HEK293 (cell line): ENCODE measurements around the gene ZFAND2B.

Experiments used
- CTCF ChIA-PET: fragments of 350-600 bp; formaldehyde crosslinking; extraction: SDS; loops from one replicate; lab custom pipeline; 2021; ENCODE audit warnings: antibody characterized with exemption; lab: Yijun Ruan, JAX
- POLR2A ChIA-PET: fragments of 300-600 bp; formaldehyde crosslinking; extraction: SDS; loops from one replicate; lab custom pipeline; 2020; ENCODE audit warnings: antibody characterized with exemption, inconsistent platforms; lab: Yijun Ruan, JAX
- H3K27ac ChIP-seq: fragments of 200-500 bp; sonication (Bioruptor generic); 2 replicates; pipeline ENCODE4 v1.5.1; 2014; ENCODE audit warnings: low read depth, low read length, control low read depth, inconsistent platforms; ENCODE audit errors: extremely low read depth
- H3K36me3 ChIP-seq, 2 experiments: fragments of 200-500 bp in 1 of 2; sonication (Bioruptor generic) in 1 of 2; 1 replicate in 1 of 2; 2 replicates in 1 of 2; pipeline ENCODE4 v1.5.1; 2014 to 2017; ENCODE audit warnings: inconsistent platforms in 2 of 2, low read length in 2 of 2; ENCODE audit not compliant: control insufficient read depth in 2 of 2, insufficient read depth in 1 of 2
- H3K4me1 ChIP-seq: fragments of 200-500 bp; sonication (Bioruptor generic); 2 replicates; pipeline ENCODE4 v1.5.1; 2014; ENCODE audit warnings: mild to moderate bottlenecking, low read length, inconsistent platforms; ENCODE audit not compliant: control insufficient read depth, insufficient read depth
- H3K4me3 ChIP-seq: 2 replicates; pipeline ENCODE4 v1.5.1; 2011; ENCODE audit warnings: low read depth, mild to moderate bottlenecking, control low read depth, low read length, moderate library complexity
- H3K9me3 ChIP-seq: fragments of 200-500 bp; sonication (Bioruptor generic); 2 replicates; pipeline ENCODE4 v1.5.1; 2014; ENCODE audit warnings: low read depth, low read length, inconsistent platforms; ENCODE audit not compliant: control insufficient read depth, insufficient read depth
- GFI1B ChIP-seq: fragments of 450-650 bp; formaldehyde crosslinking; IDR thresholded peaks from 2 replicates; pipeline ENCODE4 v1.5.1; 2016; ENCODE audit warnings: missing biosample characterization, missing genetic modification characterization
- KLF1 ChIP-seq: fragments of 450-650 bp; formaldehyde crosslinking; IDR thresholded peaks from 2 replicates; pipeline ENCODE4 v1.5.1; 2016; ENCODE audit warnings: missing biosample characterization, missing genetic modification characterization
- PRDM1 ChIP-seq: fragments of 450-650 bp; formaldehyde crosslinking; IDR thresholded peaks from 2 replicates; pipeline ENCODE4; 2016; ENCODE audit warnings: missing biosample characterization, missing genetic modification characterization
- PRDM2 ChIP-seq: fragments of 450-650 bp; formaldehyde crosslinking; IDR thresholded peaks from 2 replicates; pipeline ENCODE4 v1.5.1; 2016; ENCODE audit warnings: missing biosample characterization, missing genetic modification characterization, borderline replicate concordance
- RBAK ChIP-seq: fragments of 450-650 bp; formaldehyde crosslinking; IDR thresholded peaks from 2 replicates; pipeline ENCODE4 v1.5.1; 2016; ENCODE audit warnings: missing biosample characterization, missing genetic modification characterization
- SCRT2 ChIP-seq: fragments of 450-650 bp; formaldehyde crosslinking; IDR thresholded peaks from 2 replicates; pipeline ENCODE4 v1.5.1; 2016; ENCODE audit warnings: missing biosample characterization, missing genetic modification characterization
- SP7 ChIP-seq: fragments of 450-650 bp; formaldehyde crosslinking; IDR thresholded peaks from 2 replicates; pipeline ENCODE4 v1.5.1; 2016; ENCODE audit warnings: missing biosample characterization, missing genetic modification characterization
- ZBTB10 ChIP-seq: fragments of 450-650 bp; formaldehyde crosslinking; IDR thresholded peaks from 2 replicates; pipeline ENCODE4 v1.5.1; 2016; ENCODE audit warnings: missing biosample characterization, missing genetic modification characterization
- ZEB2 ChIP-seq: fragments of 450-650 bp; formaldehyde crosslinking; IDR thresholded peaks from 2 replicates; pipeline ENCODE4 v1.5.1; 2016; ENCODE audit warnings: missing biosample characterization, missing genetic modification characterization
- ZNF239 ChIP-seq: fragments of 450-650 bp; formaldehyde crosslinking; IDR thresholded peaks from 2 replicates; pipeline ENCODE4 v1.5.1; 2016; ENCODE audit warnings: missing biosample characterization, missing genetic modification characterization
- ZNF26 ChIP-seq: fragments of 450-650 bp; formaldehyde crosslinking; IDR thresholded peaks from 2 replicates; pipeline ENCODE4 v1.5.1; 2016; ENCODE audit warnings: missing biosample characterization, missing genetic modification characterization
- ZNF366 ChIP-seq: fragments of 450-650 bp; formaldehyde crosslinking; conservative IDR thresholded peaks from 2 replicates; pipeline ENCODE4 v1.5.1; 2016; ENCODE audit warnings: missing biosample characterization, missing genetic modification characterization
- ZNF416 ChIP-seq: fragments of 450-650 bp; formaldehyde crosslinking; IDR thresholded peaks from 2 replicates; pipeline ENCODE4 v1.5.1; 2016; ENCODE audit warnings: missing biosample characterization, missing genetic modification characterization
- ZNF510 ChIP-seq: fragments of 450-650 bp; formaldehyde crosslinking; IDR thresholded peaks from 2 replicates; pipeline ENCODE4 v1.5.1; 2018; ENCODE audit warnings: mild to moderate bottlenecking, missing genetic modification characterization, missing biosample characterization; ENCODE audit not compliant: insufficient replicate concordance
- ZNF560 ChIP-seq: fragments of 450-650 bp; formaldehyde crosslinking; IDR thresholded peaks from 2 replicates; pipeline ENCODE4 v1.5.1; 2017; ENCODE audit warnings: missing biosample characterization, missing genetic modification characterization, borderline replicate concordance
- ZNF629 ChIP-seq: fragments of 450-650 bp; formaldehyde crosslinking; IDR thresholded peaks from 2 replicates; pipeline ENCODE4 v1.5.1; 2017; ENCODE audit warnings: missing biosample characterization, missing genetic modification characterization
- ZNF639 ChIP-seq: fragments of 450-650 bp; formaldehyde crosslinking; IDR thresholded peaks from 2 replicates; pipeline ENCODE4 v1.5.1; 2016; ENCODE audit warnings: missing biosample characterization, missing genetic modification characterization
- ZNF791 ChIP-seq: fragments of 450-650 bp; formaldehyde crosslinking; IDR thresholded peaks from 2 replicates; pipeline ENCODE4 v1.5.1; 2016; ENCODE audit warnings: missing biosample characterization, missing genetic modification characterization
- ZNF837 ChIP-seq: fragments of 450-650 bp; formaldehyde crosslinking; IDR thresholded peaks from 2 replicates; pipeline ENCODE4 v1.5.1; 2016; ENCODE audit warnings: missing biosample characterization, missing genetic modification characterization
- ZSCAN23 ChIP-seq: fragments of 450-650 bp; formaldehyde crosslinking; IDR thresholded peaks from 2 replicates; pipeline ENCODE4 v1.5.1; 2016; ENCODE audit warnings: missing biosample characterization, missing genetic modification characterization
- TF ChIP-seq, protein P1 (sequence below): fragments of 450-650 bp; formaldehyde crosslinking; conservative IDR thresholded peaks from 2 replicates; pipeline ENCODE4 v1.5.1; 2016; ENCODE audit warnings: low read depth, missing biosample characterization, missing genetic modification characterization

Gene ZFAND2B

DNA sequence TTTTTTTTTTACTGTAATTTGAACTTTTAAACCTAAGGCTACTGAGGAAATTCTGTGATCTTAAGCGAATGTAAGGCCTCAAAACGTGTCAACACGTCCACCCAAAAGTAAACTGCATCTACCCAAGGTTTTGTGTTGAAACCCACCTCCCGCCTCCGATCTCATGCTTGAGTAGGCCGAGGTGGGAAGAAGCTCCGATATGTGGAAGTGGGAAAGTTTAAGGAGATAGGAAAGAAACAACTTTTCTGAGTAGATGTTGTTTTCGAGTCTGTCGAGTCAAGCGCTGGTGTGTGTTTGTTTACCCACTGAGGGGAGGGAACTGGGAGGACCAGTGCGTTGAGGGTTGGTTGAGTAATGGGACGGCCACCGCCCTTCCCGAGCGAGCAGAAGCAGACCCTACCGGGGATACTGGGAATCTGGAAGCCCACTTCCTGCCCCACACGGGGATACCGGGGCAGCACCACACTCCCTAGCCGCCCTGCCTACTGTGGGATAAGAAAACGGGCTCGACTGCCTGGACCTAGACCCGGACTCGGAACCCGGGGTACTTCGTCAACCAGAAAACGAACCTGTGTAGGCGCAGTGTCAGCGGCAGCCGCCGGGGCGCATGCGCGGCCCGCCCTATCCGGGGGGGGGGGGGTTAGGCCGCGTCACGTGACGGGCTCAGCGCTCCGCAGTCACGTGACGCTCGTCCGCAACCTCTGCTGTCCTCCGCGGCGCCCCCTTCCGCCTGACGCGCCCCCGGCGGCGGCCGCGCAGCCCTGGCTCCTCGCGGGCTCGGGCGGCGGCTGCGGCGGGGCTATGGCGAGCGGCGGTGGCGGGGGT, 28.8 kb upstream of the ZFAND2B start, which contains the start of gene RETREG2:
Gene RETREG2, plus strand, starts transcription at position 724 of the 825 bp plus-strand sequence. Its CDS starts 78 bp downstream, at position 802.
- ChIA-PET POLR2A (interaction anchor here (2.7 kb wide), 1 partner anchor 29 kb away, joined by 27 read pairs; the partner anchor contains the start of gene ZFAND2B), CTCF (interaction anchor here (0.6 to 1.2 kb wide), 2 partner anchors 67 to 116 kb away, joined by 3 read pairs; partner anchors contain the start of genes GLB1L and STK16)
- peaks cover 4 to 57% of the 10 kb centered on the region in 2 experiments; a peak in 2 of 3 replicates for H3K36me3 ChIP-seq
- peak within 1 kb of the TSS; percentile 79 for H3K27ac ChIP-seq
- H3K4me1 ChIP-seq = peaks cover 6% of the 10 kb centered on the region; the same call in 1 of the 2 replicates
- H3K4me3 ChIP-seq = peak within 1 kb of the TSS; percentile 78
- H3K9me3 ChIP-seq = no peaks in the 10 kb centered on the region
- TF ChIP-seq ZNF416 (tag by site-specific recombination) = no peak
- peak; percentile 57 for TF ChIP-seq SP7
- TF ChIP-seq ZNF366 (tag by site-specific recombination) = no peak
- 0 out of 2 replicates have a peak, but pooled peaks have one; percentile 55 for TF ChIP-seq ZEB2 (tag by site-specific recombination)
- TF ChIP-seq ZNF510 = no peak
- no peak for TF ChIP-seq ZNF837 (tag by site-specific recombination)
- no peak for TF ChIP-seq GFI1B (tag by site-specific recombination)
- TF ChIP-seq PRDM2 (tag by site-specific recombination) = no peak
- TF ChIP-seq ZNF560 (tag by site-specific recombination) = no peak
- TF ChIP-seq, protein P1, sequence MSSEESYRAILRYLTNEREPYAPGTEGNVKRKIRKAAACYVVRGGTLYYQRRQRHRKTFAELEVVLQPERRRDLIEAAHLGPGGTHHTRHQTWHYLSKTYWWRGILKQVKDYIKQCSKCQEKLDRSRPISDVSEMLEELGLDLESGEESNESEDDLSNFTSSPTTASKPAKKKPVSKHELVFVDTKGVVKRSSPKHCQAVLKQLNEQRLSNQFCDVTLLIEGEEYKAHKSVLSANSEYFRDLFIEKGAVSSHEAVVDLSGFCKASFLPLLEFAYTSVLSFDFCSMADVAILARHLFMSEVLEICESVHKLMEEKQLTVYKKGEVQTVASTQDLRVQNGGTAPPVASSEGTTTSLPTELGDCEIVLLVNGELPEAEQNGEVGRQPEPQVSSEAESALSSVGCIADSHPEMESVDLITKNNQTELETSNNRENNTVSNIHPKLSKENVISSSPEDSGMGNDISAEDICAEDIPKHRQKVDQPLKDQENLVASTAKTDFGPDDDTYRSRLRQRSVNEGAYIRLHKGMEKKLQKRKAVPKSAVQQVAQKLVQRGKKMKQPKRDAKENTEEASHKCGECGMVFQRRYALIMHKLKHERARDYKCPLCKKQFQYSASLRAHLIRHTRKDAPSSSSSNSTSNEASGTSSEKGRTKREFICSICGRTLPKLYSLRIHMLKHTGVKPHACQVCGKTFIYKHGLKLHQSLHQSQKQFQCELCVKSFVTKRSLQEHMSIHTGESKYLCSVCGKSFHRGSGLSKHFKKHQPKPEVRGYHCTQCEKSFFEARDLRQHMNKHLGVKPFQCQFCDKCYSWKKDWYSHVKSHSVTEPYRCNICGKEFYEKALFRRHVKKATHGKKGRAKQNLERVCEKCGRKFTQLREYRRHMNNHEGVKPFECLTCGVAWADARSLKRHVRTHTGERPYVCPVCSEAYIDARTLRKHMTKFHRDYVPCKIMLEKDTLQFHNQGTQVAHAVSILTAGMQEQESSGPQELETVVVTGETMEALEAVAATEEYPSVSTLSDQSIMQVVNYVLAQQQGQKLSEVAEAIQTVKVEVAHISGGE (tag by site-specific recombination) = peak; percentile 71
- TF ChIP-seq SCRT2 (tag by site-specific recombination) = no peak
- peak; percentile 48; the same call in 1 of the 2 replicates for TF ChIP-seq ZNF629 (tag by site-specific recombination)
- no peak for TF ChIP-seq ZNF639 (tag by site-specific recombination)
- peak; percentile 7; the same call in 1 of the 2 replicates for TF ChIP-seq PRDM1 (tag by site-specific recombination)
- peak; percentile 76 for TF ChIP-seq KLF1 (tag by site-specific recombination)
- TF ChIP-seq RBAK (tag by site-specific recombination) = no peak
- TF ChIP-seq ZNF239 (tag by site-specific recombination) = no peak
- TF ChIP-seq ZNF26 (tag by site-specific recombination) = no peak
- no peak for TF ChIP-seq ZNF791 (tag by site-specific recombination)
- TF ChIP-seq ZBTB10 (tag by site-specific recombination) = 0 out of 2 replicates have a peak, but pooled peaks have one; percentile 20
- TF ChIP-seq ZSCAN23 (tag by site-specific recombination) = no peak
